ENCODE data around the gene SECISBP2.

SECISBP2 gene

GRCh38 chr9:89304020-89304833 is 14.1 kb upstream of the SECISBP2 start:
- Histone ChIP-seq H3K9ac (ENCODE audit: low read length) (no peak overlapping the region), H3K79me2 (ENCODE audit: insufficient read depth, low read length) (no peaks in the 10 kb centered on the region), H3K9me2 (replicated peaks; ENCODE audit: insufficient read depth, low read length) (no peaks in the 10 kb centered on the region), H3K36me3 (ENCODE audit: low read length) (no peaks in the 10 kb centered on the region), H4K20me1 (ENCODE audit: low read depth, low read length) (no peaks in the 10 kb centered on the region), H3K27ac (ENCODE audit: low read depth, low read length) (no peak overlapping the region), H2AFZ (ENCODE audit: low read depth, low read length, severe bottlenecking) (no peak overlapping the region), H3F3A (ENCODE audit: insufficient read depth) (no peaks in the 10 kb centered on the region), H3K4me3 (ENCODE audit: insufficient read depth, low read length, poor library complexity, severe bottlenecking) (no peak overlapping the region), H3K27me3 (ENCODE audit: low read length) (no peaks in the 10 kb centered on the region), H3K9me3 (ENCODE audit: insufficient read depth, low read length) (no peaks in the 10 kb centered on the region), H3K4me2 (ENCODE audit: low read depth, low read length, poor library complexity, severe bottlenecking) (no peak overlapping the region)
- no peak for TF ChIP-seq CTCF (IDR thresholded peaks at IDR 0.05; ENCODE audit: insufficient read depth, low read length, poor library complexity, severe bottlenecking)
- TF ChIP-seq EZH2phosphoT487 (conservative IDR thresholded peaks at IDR 0.05; ENCODE audit: low read length) = no peak

- Histone ChIP-seq H3K9ac (ENCODE audit: low read length) (no peak overlapping the region), H3F3A (ENCODE audit: insufficient read depth) (no peaks in the 10 kb centered on the region), H3K9me3 (ENCODE audit: insufficient read depth, low read length) (no peaks in the 10 kb centered on the region), H3K79me2 (ENCODE audit: insufficient read depth, low read length) (no peaks in the 10 kb centered on the region), H2AFZ (ENCODE audit: low read depth, low read length, severe bottlenecking) (no peak overlapping the region), H3K27me3 (ENCODE audit: low read length) (no peaks in the 10 kb centered on the region), H3K4me3 (ENCODE audit: insufficient read depth, low read length, poor library complexity, severe bottlenecking) (no peak overlapping the region), H3K9me2 (replicated peaks; ENCODE audit: insufficient read depth, low read length) (no peaks in the 10 kb centered on the region), H4K20me1 (ENCODE audit: low read depth, low read length) (no peaks in the 10 kb centered on the region), H3K27ac (ENCODE audit: low read depth, low read length) (no peak overlapping the region), H3K36me3 (ENCODE audit: low read length) (no peaks in the 10 kb centered on the region), H3K4me2 (ENCODE audit: low read depth, low read length, poor library complexity, severe bottlenecking) (no peak overlapping the region)
- no peak for TF ChIP-seq EZH2phosphoT487 (conservative IDR thresholded peaks at IDR 0.05; ENCODE audit: low read length)
- TF ChIP-seq CTCF (IDR thresholded peaks at IDR 0.05; ENCODE audit: insufficient read depth, low read length, poor library complexity, severe bottlenecking) = no peak
Observed at GRCh38 chr9:89304834-89305188, 13.5 kb upstream of the SECISBP2 start.

GRCh38 chr9:89305868-89306267 is 12.4 kb upstream of the SECISBP2 start:
- H3K4me3 ChIP-seq (ENCODE audit: insufficient read depth, low read length, poor library complexity, severe bottlenecking) = no peak overlapping the region
- H3K27me3 ChIP-seq (ENCODE audit: low read length) = no peaks in the 10 kb centered on the region
- no peak overlapping the region for H3K4me2 ChIP-seq (ENCODE audit: low read depth, low read length, poor library complexity, severe bottlenecking)
- no peaks in the 10 kb centered on the region for H3K9me2 ChIP-seq (replicated peaks; ENCODE audit: insufficient read depth, low read length)
- H3K9me3 ChIP-seq (ENCODE audit: insufficient read depth, low read length) = no peaks in the 10 kb centered on the region
- H3K9ac ChIP-seq (ENCODE audit: low read length) = no peak overlapping the region
- no peaks in the 10 kb centered on the region for H3K36me3 ChIP-seq (ENCODE audit: low read length)
- no peaks in the 10 kb centered on the region for H3K79me2 ChIP-seq (ENCODE audit: insufficient read depth, low read length)
- no peaks in the 10 kb centered on the region for H3F3A ChIP-seq (ENCODE audit: insufficient read depth)
- TF ChIP-seq EZH2phosphoT487 (conservative IDR thresholded peaks at IDR 0.05; ENCODE audit: low read length) = no peak
- no peak for TF ChIP-seq CTCF (IDR thresholded peaks at IDR 0.05; ENCODE audit: insufficient read depth, low read length, poor library complexity, severe bottlenecking)
- H3K27ac ChIP-seq (ENCODE audit: low read depth, low read length) = no peak overlapping the region
- no peaks in the 10 kb centered on the region for H4K20me1 ChIP-seq (ENCODE audit: low read depth, low read length)
- H2AFZ ChIP-seq (ENCODE audit: low read depth, low read length, severe bottlenecking) = no peak overlapping the region

Data from SU-DHL-6 (cell line).